Measurements from ENCODE around the gene SLC48A1.

Gene SLC48A1

GRCh38 chr12:47773062-47773857 is at the start of gene SLC48A1:
Gene SLC48A1 (plus strand): TSS chr12:47773238. CDS start chr12:47773305, 67 bp downstream.
- peak; percentile 98 for DNase-seq

- no peak for DNase-seq
Measured at GRCh38 chr12:47725091-47725772, 47.8 kb upstream of the SLC48A1 start, which contains the start of gene ENDOU. Gene ENDOU (minus strand): TSS chr12:47725490. CDS start chr12:47725413, 77 bp downstream.

DNA sequence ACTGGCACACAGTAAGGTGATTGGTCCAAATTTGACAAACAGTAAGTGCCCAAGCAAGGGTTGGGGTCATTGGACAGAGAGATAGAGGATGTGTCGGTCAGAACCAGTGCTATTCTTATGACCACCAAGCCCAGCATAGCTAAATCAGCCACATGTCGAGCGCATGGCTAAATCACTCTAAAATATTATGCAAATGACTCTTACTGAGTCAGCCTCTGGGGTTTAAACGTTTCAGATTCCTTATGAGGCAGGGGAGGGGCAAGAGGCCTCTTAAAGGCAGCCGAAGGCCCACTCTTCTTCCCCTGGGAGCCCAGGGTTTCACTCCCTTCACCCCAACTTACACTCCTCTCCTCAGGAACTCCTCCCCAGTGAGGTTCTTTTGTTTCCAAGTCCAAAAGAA is 47.1 kb upstream of the SLC48A1 start:
- no peak for DNase-seq

- peak; percentile 64 for DNase-seq
Measured at GRCh38 chr12:47729233-47729632, 43.8 kb upstream of the SLC48A1 start.

- DNase-seq = peak; percentile 95
Measured at GRCh38 chr12:47730341-47730744, 42.7 kb upstream of the SLC48A1 start.

- DNase-seq = peak; percentile 39
Measured at GRCh38 chr12:47731723-47732122, 41.3 kb upstream of the SLC48A1 start.

- DNase-seq = no peak
Measured at GRCh38 chr12:47732504-47732903, 40.5 kb upstream of the SLC48A1 start.

DNA sequence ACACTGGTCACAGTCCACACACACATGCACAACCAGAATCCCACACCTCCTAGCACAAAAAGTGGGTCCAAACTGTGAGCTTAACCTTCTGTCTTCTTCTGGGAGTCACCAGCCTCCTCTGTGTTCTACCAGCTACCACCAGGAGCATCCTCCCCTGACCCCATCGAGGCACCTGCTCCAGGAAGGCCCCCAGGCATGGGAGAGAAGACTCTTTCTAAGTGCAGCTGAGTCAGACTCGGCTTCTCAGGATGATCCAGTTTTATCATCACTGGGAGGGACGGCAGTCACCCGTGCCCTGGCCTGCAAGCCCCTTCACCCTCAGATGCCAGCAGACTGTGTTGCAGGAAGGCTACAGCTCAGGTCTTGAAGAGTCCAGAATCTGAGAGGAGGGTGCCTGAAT is 39.9 kb upstream of the SLC48A1 start:
- DNase-seq = no peak

DNA sequence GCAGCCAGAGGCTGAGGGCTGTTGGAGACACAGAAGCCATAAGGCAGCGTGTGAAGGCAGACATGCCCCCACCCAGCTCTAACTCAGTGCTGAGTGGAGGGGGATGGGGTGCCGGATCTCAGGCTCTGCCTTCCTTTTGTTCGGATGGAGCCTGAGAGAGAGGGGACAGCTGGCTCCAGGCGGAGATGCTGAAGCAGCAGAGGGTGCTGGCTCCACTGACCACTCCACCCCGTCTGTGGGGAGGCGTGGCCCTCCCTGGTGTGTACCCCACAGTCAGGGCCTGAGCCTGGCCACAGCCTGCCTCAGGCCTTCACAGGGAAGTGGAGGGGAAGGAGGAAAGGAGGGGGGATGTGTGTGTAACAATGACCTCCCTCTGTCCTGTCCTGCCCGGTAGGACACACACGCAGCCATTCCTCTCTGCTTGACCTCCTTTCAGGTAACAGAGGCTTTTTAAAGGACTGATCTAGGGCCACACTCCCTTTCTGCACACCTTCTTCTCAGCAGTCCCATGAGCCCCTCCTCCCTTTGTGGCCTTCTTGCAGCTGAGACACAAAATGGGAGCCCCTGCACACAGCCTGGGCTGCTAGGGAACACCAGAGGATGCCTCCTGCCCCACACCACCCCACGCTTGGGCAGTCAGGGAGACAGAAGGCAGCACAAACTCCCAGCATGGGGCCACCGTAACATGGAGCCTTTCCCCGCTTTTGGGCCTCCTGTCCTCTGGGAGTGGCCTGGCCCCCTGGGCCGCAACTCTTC is 38.1 kb upstream of the SLC48A1 start:
- no peak for DNase-seq

- DNase-seq = no peak
Measured at GRCh38 chr12:47735649-47736048, 37.4 kb upstream of the SLC48A1 start.

DNA sequence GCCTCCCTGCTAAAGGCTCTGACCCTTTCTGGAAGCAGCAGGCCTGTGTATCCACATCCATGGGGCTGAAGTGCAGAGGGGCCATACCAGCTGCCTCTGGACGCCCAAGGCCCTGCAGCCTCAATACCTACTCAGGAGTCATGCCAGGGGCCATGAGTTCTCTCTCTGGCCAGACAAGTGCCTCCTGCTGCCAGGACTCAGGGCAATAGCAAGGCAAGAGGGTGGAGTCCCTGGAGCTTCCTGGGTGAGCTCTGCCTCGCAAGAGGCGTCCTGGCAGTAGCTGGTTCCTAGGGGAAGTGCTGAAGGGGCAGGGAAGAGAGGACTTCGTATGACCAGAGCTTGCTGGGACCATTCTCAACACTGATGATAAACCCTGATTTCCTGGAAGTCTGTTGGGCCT is 36.8 kb upstream of the SLC48A1 start:
- DNase-seq = no peak

GRCh38 chr12:47736877-47737676 is 36.0 kb upstream of the SLC48A1 start:
- DNase-seq = no peak

GRCh38 chr12:47737936-47738594 is 35.0 kb upstream of the SLC48A1 start:
- no peak for DNase-seq

DNA sequence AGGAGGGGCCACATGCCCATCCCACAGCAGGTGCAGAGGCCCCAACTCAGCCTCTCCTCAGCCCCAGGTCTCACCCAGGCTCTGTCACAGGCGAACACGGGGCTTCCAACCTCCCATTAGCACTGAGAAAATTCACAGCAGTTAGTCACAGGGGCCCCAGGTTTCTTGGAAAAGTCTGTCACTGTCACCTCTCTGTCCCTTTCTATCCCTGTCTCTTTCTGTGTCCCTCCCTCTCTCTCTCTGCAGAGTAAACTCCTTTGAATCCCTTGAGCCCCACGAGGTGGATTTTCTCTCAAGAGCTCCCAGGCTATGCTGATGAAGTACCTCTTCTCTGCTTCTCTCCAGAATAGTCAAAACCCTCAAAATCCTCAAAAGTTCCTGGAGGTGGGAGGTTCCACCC is 33.7 kb upstream of the SLC48A1 start:
- DNase-seq = no peak

DNA sequence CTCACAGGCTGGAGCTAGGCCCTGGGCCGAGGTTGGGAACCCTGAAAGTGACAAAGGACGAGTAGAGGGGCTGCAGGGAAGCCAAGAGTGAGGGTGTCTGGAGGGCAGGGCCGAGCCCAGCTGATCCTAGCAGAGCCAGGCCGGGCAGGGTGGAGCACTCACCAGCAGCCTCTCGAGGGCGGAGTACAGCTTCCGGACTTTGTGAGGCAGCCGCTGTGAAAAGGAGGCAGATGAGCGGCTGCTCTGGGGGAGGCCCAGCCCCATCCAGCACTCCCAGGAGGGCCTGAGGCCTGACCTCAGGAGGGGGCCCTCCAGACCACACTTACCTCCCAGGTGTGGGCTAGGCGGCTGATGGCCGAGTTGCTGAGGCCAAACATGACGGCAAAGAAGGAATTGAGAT is 33.1 kb upstream of the SLC48A1 start:
- DNase-seq = peak; percentile 79

- peak; percentile 97 for DNase-seq
Measured at GRCh38 chr12:47740606-47741339, 32.3 kb upstream of the SLC48A1 start.

- DNase-seq = peak; percentile 100
Measured at GRCh38 chr12:47741340-47741703, 31.7 kb upstream of the SLC48A1 start.

GRCh38 chr12:47742253-47742825 is 30.7 kb upstream of the SLC48A1 start:
- DNase-seq = peak; percentile 82

GRCh38 chr12:47743311-47743860 is 29.7 kb upstream of the SLC48A1 start:
- peak; percentile 48 for DNase-seq

- peak; percentile 99 for DNase-seq
Measured at GRCh38 chr12:47744005-47744651, 28.9 kb upstream of the SLC48A1 start.
